SKM-1 (cell line): ENCODE results near the gene SPATA31D1.

Experiments used
- DNase-seq: peaks from one replicate; lab custom pipeline; 2025; ENCODE audit not compliant: unreplicated experiment; lab: John Stamatoyannopoulos, UW

The SPATA31D1 gene

DNA sequence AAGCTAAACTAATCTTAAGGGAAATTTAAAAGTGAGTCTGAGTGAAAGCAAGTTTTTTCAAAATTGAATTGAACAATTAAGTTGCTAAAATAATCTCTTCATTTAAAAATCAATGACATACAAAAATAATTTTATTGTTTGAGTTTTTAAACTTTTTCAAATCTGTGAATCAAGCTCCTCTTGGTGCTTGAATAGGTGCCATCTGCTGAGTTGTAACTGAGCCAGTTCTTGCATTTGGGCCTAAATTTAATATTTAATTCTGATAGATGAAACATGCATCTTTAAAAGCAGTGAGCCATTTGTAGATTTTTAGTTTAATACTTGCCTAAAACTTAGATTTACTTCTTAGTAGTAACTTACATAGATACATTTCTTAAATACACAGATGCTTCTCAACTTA lies 31.8 kb downstream of the SPATA31D1 start:
- DNase-seq: no peak

DNA sequence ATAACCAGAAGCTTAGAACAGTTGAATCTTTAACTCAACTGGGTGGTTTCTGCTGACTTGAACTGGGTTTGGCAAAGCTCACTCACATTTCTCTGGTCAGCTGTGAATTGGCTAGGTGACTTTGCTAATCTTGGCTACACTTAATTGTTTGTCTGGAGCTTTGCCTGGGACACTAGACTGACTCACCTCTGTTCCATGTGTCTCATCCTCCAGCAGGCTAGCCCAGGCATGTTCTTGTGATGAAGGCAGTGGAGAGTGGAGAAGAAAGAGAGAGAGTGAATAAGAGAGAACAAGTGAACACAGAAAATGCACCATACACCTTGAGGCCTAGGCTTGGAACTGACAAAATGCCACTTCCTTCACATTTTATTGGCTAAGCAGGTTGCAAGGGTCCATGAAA lies 32.6 kb downstream of the SPATA31D1 start:
- DNase-seq: no peak

DNA sequence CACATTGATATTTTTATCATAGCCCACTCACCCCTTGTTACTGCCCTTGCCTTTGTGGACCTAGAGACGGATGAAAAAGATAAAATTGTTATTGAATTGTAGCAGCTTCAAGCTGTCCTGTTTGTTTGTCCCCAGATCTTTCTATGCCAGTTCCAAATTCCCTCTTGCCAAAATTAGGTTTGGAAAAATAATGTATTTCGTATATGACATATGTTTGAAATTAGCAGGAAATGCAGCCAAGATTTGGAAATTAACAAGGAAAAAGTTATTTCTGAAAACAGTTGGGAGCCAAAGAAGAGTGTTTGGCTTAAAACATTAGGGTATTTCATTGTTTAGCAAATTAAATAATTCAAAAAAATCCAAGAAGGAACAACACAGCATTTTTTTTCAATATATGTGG lies 33.5 kb downstream of the SPATA31D1 start:
- no peak for DNase-seq

- no peak for DNase-seq
These were observed 36.3 kb downstream of the SPATA31D1 start for GRCh38 chr9:82024908-82025307.

- DNase-seq: no peak
These were observed 43.1 kb downstream of the SPATA31D1 start for GRCh38 chr9:82031538-82032280.

DNA sequence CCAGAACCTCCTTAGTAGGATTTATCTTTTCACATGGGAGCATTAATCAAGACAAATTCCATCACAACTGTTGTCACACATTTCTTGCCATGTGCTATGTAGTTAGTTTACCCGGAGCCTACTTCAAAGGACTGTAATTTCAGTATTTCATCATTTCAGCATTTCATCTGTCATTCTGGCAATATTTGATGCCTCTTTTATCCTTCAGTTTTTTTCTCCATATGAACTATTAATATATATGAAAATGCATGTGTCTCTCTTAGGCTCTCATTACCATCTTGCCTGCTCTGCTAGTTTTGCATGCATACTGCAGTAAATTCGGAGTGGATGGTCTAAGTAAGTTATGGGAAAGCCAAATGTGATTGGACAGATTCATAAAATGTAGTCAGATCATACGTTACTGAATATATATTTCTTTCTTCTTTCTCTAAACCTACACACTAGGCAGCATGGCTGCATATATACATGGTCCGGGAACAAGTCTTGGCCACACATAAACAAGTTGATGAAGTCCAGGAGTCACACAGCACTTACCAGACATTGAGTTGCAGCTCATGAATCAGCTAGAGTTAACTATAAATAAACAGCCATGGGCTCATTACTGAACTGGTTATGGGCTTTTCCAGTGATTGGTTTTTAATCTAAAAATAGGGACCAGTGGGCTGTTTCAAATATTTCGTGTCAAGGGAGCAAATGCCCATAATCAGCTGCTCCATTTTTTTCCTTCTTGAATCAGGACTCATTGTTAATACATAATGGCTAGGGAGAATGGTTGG lies 46.6 kb downstream of the SPATA31D1 start:
- DNase-seq: no peak

DNA sequence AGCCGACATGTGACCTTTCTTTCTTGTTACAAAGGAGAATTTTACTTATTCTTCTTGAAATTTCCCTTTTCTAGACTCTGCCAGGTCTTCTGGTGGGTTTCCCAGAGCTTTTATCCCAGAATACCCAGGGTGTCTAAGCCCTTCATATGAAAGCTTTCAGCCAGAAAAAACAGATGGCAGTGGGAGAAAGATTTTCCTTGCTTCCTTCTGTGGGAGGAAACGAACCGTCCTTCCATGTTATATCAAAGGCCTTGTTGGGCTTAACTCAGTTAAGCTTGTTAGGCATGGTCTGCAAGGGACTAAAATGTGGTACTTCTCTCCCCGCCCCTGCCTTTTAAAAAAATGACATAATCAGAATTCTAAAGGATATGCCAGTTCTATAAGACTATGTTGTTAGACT lies 47.5 kb downstream of the SPATA31D1 start:
- DNase-seq: no peak

- no peak for DNase-seq
These were observed 48.6 kb downstream of the SPATA31D1 start for GRCh38 chr9:82037126-82037525.

DNA sequence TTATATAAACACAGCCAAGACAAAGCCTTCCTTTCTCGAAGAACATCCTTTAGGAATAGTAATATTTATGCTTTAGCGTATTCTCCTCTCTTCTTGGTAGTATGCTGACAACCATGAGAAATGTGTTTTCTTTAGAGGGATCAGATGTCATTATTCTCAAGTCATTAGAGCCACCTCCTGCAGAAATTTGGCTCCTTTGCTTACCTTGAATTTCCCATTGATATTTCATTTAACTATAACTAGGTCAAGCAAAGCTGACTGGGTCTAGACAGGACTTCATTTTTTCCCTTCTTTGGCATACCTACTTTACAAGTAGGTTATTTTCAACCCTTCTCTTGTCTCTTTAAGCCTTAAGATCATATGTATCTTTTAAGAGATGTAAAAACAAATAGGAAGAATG lies 50.3 kb downstream of the SPATA31D1 start:
- no peak for DNase-seq
